GM12801 (cell line): ENCODE data around the gene ADCY5.

Source experiments
- CTCF ChIP-seq: IDR thresholded peaks from one replicate; pipeline ENCODE4 v1.5.1; 2011; ENCODE audit warnings: control low read depth; ENCODE audit not compliant: insufficient read length; ENCODE audit errors: extremely low read depth

Gene ADCY5

GRCh38 chr3:123392871-123393620 is 55.8 kb downstream of the ADCY5 start:
- no peak for TF ChIP-seq CTCF

GRCh38 chr3:123392368-123392767 is 56.5 kb downstream of the ADCY5 start:
- no peak for TF ChIP-seq CTCF

GRCh38 chr3:123390865-123391600 is 57.9 kb downstream of the ADCY5 start:
- no peak for TF ChIP-seq CTCF

GRCh38 chr3:123389628-123389918 is 59.3 kb downstream of the ADCY5 start:
- TF ChIP-seq CTCF, result no peak

- no peak for TF ChIP-seq CTCF
These were observed 59.9 kb downstream of the ADCY5 start for GRCh38 chr3:123388811-123389627.

- TF ChIP-seq CTCF, result no peak
These were observed 60.8 kb downstream of the ADCY5 start for GRCh38 chr3:123388042-123388441.

- no peak for TF ChIP-seq CTCF
These were observed 61.4 kb downstream of the ADCY5 start for GRCh38 chr3:123387532-123387931.
